Measurements from ENCODE around the gene HGF. TPM values are rescaled to one million over a fixed set of nuclear protein-coding genes. Genes with fewer than 3 reads are reported as not detected.

HGF gene
- total RNA-seq, 2 donors from 2014 or later = 2.9 to 6.9 TPM

DNA sequence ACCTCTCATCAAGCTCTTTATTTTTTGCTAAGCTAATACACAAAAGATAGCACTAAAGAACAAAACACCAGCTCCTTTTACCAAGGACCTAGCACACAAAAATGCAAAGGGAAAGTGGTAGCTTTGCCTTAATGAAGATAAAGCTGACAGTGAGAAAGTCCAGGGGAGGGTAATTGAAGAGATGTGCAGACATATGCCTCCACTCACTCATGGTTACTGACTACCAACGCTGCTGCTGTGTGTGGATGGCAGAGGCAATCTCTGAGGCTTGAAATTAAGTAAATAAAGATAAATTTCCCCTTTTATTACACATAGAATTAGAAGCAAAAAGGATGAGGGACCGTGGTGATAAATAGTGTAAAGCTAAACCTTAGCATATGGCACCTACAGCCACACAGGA, 87.0 kb downstream of the HGF start:
- Histone ChIP-seq H3K4me3 (no peak overlapping the region), H3K9me3 (no peaks in the 10 kb centered on the region), H3K27me3 (no peaks in the 10 kb centered on the region), H3K4me1 (no peaks in the 10 kb centered on the region), H3K27ac (no peak overlapping the region), H3K36me3 (replicated peaks in 1 of 2; ENCODE audit: insufficient read depth in 1 of 2, low read depth in 2 of 2) (no peaks in the 10 kb centered on the region)
- DNase-seq (no peak), ATAC-seq (no peak)
- WGBS, 2 donors = 30 to 34% methylated on average over 2 of the region's 2 CpGs
- intact Hi-C loops (cut with DNase I) = no loop called here
- TF ChIP-seq, protein P1, sequence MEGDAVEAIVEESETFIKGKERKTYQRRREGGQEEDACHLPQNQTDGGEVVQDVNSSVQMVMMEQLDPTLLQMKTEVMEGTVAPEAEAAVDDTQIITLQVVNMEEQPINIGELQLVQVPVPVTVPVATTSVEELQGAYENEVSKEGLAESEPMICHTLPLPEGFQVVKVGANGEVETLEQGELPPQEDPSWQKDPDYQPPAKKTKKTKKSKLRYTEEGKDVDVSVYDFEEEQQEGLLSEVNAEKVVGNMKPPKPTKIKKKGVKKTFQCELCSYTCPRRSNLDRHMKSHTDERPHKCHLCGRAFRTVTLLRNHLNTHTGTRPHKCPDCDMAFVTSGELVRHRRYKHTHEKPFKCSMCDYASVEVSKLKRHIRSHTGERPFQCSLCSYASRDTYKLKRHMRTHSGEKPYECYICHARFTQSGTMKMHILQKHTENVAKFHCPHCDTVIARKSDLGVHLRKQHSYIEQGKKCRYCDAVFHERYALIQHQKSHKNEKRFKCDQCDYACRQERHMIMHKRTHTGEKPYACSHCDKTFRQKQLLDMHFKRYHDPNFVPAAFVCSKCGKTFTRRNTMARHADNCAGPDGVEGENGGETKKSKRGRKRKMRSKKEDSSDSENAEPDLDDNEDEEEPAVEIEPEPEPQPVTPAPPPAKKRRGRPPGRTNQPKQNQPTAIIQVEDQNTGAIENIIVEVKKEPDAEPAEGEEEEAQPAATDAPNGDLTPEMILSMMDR (IDR thresholded peaks at IDR 0.05) = no peak
- TF ChIP-seq POLR2A (IDR thresholded peaks at IDR 0.05) = no peak

DNA sequence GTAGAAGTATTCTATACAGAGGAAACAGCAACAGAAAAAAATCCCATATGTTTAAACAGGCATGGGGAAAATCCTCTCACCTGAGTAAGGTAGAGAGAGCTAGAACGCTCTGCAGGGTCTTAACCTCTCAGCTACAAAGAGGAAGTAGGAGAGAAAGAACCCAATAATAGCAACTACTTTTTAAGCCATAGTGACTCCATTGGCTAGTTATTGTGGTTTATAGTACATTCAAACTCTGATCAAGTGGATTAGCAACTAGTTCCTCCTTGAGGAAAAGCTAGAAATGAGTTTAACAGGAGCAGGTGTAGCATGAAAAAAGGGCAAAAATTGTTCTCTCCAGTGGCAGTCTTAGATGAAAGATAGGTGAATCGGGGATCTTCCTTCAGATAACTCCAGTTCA, 89.7 kb downstream of the HGF start:
- intact Hi-C loops (cut with DNase I) = no loop called here
- no peak for TF ChIP-seq POLR2A (IDR thresholded peaks at IDR 0.05)
- TF ChIP-seq, protein P1 (IDR thresholded peaks at IDR 0.05) = no peak
- Histone ChIP-seq H3K9me3 (no peaks in the 10 kb centered on the region), H3K27me3 (no peaks in the 10 kb centered on the region), H3K4me3 (no peak overlapping the region), H3K36me3 (replicated peaks in 1 of 2; ENCODE audit: insufficient read depth in 1 of 2, low read depth in 2 of 2) (no peaks in the 10 kb centered on the region), H3K4me1 (no peaks in the 10 kb centered on the region), H3K27ac (no peak overlapping the region)
- 56 to 65% methylated on average over 2 of the region's 2 CpGs for WGBS, 2 donors
- DNase-seq = no peak
- no peak for ATAC-seq

DNA sequence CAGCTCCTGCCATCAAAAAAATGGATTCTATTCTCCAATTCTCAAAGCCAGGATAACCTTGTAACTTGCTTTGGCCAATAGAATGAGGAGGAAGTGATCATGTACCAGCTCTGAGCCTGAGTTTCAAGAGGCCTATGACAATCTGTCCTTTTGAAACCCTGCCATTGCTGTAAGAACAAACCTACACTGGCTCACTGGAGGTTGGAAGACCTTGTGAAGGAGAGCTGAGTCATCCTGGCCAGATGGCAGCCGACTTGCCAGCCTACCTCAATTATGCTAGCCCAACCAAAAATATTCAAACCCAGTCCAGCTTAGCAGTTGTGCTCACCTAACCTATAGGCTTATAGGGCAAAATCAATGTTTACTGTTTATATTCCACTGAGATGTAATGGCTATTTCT, 93.0 kb downstream of the HGF start:
- H3K9me3 ChIP-seq = no peaks in the 10 kb centered on the region
- intact Hi-C loops (cut with DNase I) = no loop called here
- H3K36me3 ChIP-seq (replicated peaks in 1 of 2; ENCODE audit: insufficient read depth in 1 of 2, low read depth in 2 of 2) = no peaks in the 10 kb centered on the region
- WGBS, 2 donors = 53 to 57% methylated on average over 1 of the region's 1 CpG
- no peak for TF ChIP-seq POLR2A (IDR thresholded peaks at IDR 0.05)
- TF ChIP-seq, protein P1 (IDR thresholded peaks at IDR 0.05) = no peak
- no peaks in the 10 kb centered on the region for H3K4me1 ChIP-seq
- H3K27me3 ChIP-seq = no peaks in the 10 kb centered on the region
- DNase-seq (no peak), ATAC-seq (no peak)
- H3K27ac ChIP-seq = no peak overlapping the region
- H3K4me3 ChIP-seq = no peak overlapping the region

DNA sequence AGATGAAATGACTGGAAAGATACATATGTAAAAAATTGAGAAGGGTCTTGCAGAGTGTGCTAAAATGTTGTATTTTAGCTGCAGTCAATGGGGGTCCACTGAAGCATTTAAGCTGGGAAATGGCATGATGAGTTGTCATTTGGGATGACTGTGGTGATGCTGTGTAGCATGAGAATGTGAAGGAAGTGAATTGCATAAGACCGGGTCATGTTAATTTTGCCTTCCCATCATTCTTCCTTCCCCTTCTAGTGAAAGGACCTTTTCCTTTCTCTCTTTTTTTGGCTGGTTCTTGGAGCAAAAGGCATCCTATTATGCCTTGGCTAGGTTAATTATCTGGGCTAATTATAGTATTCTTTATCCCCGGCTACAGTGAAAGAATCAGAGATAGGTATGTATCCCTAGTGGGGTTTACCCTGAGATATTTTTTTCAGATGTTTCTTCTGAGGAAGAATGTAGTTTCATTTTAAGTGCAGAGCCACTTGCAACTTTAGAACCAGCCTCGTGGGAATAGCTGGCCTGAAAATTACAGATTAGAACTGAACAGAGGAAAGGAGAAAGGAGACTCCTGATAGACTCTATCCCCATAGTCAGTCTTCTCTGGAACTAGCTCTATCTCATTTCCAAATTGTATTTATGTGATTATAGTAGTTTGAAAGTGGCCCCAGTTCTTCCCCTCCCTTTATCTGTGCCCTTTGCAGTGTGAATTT, 93.6 kb downstream of the HGF start:
- intact Hi-C loops (cut with DNase I) = no loop called here
- Histone ChIP-seq H3K36me3 (replicated peaks in 1 of 2; ENCODE audit: insufficient read depth in 1 of 2, low read depth in 2 of 2) (no peaks in the 10 kb centered on the region), H3K27me3 (no peaks in the 10 kb centered on the region), H3K27ac (no peak overlapping the region), H3K4me3 (no peak overlapping the region), H3K9me3 (no peaks in the 10 kb centered on the region), H3K4me1 (no peaks in the 10 kb centered on the region)
- 48 to 62% methylated on average over 3 of the region's 3 CpGs for WGBS, 2 donors
- ATAC-seq = no peak
- DNase-seq = no peak
- TF ChIP-seq POLR2A (IDR thresholded peaks at IDR 0.05) = no peak
- TF ChIP-seq, protein P1 (IDR thresholded peaks at IDR 0.05) = no peak

DNA sequence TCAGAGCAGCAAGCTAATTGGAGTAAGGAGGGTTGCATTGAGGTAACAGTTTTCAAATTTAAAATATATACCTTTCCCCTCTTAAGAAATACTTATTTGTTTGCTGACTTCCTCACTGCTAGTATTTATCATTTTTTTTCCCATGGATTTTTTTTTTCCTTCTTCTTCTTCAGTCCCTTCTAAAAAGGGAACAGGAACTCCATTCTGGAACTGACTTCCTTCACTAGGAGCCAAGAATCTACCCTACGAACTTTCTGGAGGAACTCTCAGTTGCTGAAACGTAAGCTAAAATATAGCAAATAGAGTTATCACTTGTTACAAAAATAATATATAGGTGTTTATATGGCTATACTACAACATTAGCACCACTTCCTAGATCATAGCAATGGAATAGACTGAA, 95.4 kb downstream of the HGF start:
- Histone ChIP-seq H3K9me3 (no peaks in the 10 kb centered on the region), H3K4me1 (no peaks in the 10 kb centered on the region), H3K4me3 (no peak overlapping the region), H3K27ac (no peak overlapping the region), H3K27me3 (no peaks in the 10 kb centered on the region), H3K36me3 (replicated peaks in 1 of 2; ENCODE audit: insufficient read depth in 1 of 2, low read depth in 2 of 2) (no peaks in the 10 kb centered on the region)
- no peak for ATAC-seq
- no peak for DNase-seq
- intact Hi-C loops (cut with DNase I) = no loop called here
- WGBS, 2 donors = 41% methylated on average over 2 of the region's 2 CpGs
- TF ChIP-seq, protein P1 (IDR thresholded peaks at IDR 0.05) = no peak
- no peak for TF ChIP-seq POLR2A (IDR thresholded peaks at IDR 0.05)
